ENCODE data around the gene C4orf54.

Gene C4orf54

GRCh38 chr4:99647071-99647470 lies 10.6 kb downstream of the C4orf54 start:
- TF ChIP-seq, protein P1, sequence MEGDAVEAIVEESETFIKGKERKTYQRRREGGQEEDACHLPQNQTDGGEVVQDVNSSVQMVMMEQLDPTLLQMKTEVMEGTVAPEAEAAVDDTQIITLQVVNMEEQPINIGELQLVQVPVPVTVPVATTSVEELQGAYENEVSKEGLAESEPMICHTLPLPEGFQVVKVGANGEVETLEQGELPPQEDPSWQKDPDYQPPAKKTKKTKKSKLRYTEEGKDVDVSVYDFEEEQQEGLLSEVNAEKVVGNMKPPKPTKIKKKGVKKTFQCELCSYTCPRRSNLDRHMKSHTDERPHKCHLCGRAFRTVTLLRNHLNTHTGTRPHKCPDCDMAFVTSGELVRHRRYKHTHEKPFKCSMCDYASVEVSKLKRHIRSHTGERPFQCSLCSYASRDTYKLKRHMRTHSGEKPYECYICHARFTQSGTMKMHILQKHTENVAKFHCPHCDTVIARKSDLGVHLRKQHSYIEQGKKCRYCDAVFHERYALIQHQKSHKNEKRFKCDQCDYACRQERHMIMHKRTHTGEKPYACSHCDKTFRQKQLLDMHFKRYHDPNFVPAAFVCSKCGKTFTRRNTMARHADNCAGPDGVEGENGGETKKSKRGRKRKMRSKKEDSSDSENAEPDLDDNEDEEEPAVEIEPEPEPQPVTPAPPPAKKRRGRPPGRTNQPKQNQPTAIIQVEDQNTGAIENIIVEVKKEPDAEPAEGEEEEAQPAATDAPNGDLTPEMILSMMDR (IDR thresholded peaks at IDR 0.05; ENCODE audit: extremely low read depth, missing control alignments): no peak

GRCh38 chr4:99645638-99646037 lies 12.0 kb downstream of the C4orf54 start:
- no peak for DNase-seq (ENCODE audit: low spot score)
- TF ChIP-seq, protein P1 (IDR thresholded peaks at IDR 0.05; ENCODE audit: extremely low read depth, missing control alignments): no peak

More at GRCh38 chr4:99647071-99647470, 10.6 kb downstream of the C4orf54 start:
- no peak for DNase-seq (ENCODE audit: low spot score)

DNA sequence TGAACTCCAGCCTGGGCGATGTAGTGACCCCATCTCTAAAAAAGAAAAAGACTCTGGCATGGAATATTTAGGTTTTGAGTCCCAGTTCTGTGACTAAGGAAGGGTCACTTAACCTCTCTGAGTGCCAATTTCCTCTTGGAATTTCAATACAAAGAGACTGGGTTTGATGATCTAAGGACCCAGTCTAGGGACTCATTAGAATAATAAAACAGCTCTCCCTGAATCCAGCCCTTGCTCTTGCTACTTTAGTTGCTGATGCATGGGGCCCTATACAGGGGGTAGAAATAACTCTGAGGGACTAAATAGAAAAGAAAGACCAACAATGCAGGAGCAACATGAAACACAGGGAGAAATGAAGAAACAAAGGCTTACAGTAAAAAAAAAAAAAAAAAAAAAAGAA lies 12.6 kb downstream of the C4orf54 start:
- no peak for DNase-seq (ENCODE audit: low spot score)
- TF ChIP-seq, protein P1 (IDR thresholded peaks at IDR 0.05; ENCODE audit: extremely low read depth, missing control alignments): no peak

DNA sequence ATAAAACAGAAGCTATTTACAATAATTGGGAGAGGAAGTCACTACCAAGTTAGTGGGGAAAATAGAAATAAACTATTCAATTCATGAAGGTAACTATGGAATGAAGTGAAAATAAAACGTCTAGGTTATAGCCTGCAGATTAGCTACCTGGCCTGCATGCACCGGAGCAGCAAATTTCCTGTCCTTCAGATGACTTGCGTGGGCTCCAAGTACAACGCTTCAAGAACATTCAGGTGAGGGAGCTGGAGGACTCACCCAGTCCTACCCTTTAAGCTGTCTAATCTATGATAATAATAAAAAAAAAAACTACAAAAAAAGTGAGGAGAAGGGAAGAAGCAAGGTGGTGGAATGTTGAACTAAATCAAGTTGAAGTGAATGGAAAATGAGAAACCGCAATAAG lies 13.2 kb downstream of the C4orf54 start:
- DNase-seq (ENCODE audit: low spot score): no peak
- TF ChIP-seq, protein P1 (IDR thresholded peaks at IDR 0.05; ENCODE audit: extremely low read depth, missing control alignments): no peak

DNA sequence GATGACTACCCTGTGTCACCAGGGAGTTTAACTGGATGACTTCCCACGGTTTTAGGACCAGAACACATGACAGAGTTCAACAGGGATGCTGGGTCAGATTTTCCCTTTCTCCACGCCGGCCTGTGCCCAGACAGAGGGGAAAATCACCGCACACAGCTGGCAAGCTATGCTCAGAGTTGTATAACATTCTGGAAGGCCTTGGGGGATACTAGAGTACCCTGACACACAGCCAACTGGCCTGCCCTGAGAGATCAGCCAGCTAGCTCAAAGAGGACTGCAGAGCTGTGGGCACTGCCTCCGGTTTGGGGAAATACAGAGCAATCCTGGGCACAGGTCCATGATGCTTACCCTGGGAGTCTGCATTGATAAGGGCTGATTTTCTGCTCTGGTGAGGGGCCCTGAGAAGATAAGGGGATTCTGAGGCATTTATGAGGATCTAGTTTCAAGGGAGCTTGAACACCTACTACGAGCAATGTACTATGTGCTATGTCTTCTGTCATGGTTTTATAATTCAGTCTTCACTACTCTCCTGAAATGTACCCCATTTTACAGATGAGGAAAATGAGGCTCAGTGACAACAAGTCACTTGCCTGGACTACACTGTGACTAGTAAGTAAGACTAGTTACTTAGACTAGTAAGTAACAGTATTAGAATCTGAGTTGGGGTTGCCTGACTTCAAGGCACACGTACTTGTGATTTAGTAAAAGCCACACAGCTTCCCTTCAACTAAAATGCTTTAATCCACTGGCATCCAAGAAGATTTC lies 14.7 kb downstream of the C4orf54 start:
- TF ChIP-seq, protein P1 (IDR thresholded peaks at IDR 0.05; ENCODE audit: extremely low read depth, missing control alignments): no peak
- DNase-seq (ENCODE audit: low spot score): no peak

GRCh38 chr4:99640676-99641075 lies 17.0 kb downstream of the C4orf54 start:
- TF ChIP-seq, protein P1 (IDR thresholded peaks at IDR 0.05; ENCODE audit: extremely low read depth, missing control alignments): no peak
- no peak for DNase-seq (ENCODE audit: low spot score)

- no peak for DNase-seq (ENCODE audit: low spot score)
- TF ChIP-seq, protein P1 (IDR thresholded peaks at IDR 0.05; ENCODE audit: extremely low read depth, missing control alignments): no peak
These were observed 20.5 kb downstream of the C4orf54 start for GRCh38 chr4:99637174-99637573.
